ENCODE measurements around the gene NMNAT2. TPM values are rescaled to one million over a fixed set of nuclear protein-coding genes. Genes with fewer than 3 reads are reported as not detected.

NMNAT2 gene
- total and polyA plus RNA-seq, 2 of the 8 experiments (the other 6 are each of a cell fraction or from before 2014, with no cell fraction given) = 6.5 to 20.9 TPM

DNA sequence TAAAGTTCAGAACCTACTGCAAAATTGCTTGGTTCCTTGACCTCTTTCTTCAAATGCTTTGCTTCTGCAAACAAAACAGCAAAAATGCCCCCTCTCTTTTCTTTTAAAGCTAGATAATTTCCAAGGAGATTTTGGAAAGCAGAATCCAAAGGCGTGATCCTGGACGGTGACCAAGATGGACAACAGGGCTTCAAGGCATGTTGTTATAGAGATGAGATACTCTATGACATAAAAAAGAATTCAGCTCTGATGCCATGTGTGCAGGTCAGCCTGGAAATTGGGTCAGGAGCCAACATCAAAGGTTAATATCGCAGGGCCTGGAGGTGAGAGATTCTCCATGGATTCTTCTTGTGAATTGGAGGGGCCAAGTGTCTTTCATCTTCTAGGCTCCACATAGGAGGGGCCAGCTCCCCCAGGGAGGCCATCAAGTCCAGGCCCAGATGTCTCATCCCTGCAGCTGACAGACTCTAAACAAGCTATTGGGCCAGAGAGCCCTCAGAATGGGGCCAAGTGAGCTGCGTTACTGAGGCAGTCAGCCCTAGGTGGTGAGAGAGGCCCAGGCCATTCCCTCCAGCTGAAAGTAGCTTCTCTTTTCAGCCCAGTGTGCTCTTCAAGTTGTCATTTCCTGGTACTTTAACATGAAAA is 45.5 kb downstream of the NMNAT2 start:
- H2BK15ac ChIP-seq (ENCODE audit: low read length) = no peak overlapping the region
- no peaks in the 10 kb centered on the region; the same call in 1 of the 2 replicates for H3K79me1 ChIP-seq (ENCODE audit: low read depth, low read length)
- ChIA-PET CTCF (ENCODE audit: partially characterized antibody) (interaction anchor here (0.6 to 0.8 kb wide), 2 partner anchors 32 to 51 kb away, joined by 4 read pairs; no protein-coding TSS in a partner anchor), POLR2A (ENCODE audit: partially characterized antibody) (interaction anchor here (1.1 kb wide), 1 partner anchor 15 kb away, joined by 3 read pairs; no protein-coding TSS in a partner anchor)
- H4K8ac ChIP-seq (ENCODE audit: extremely low read depth, insufficient read depth, low read length) = no peak overlapping the region
- H3K18ac ChIP-seq (ENCODE audit: extremely low read depth, low read length) = no peak overlapping the region
- no peak overlapping the region for H3K23ac ChIP-seq (ENCODE audit: insufficient read length)
- no peak overlapping the region for H3K14ac ChIP-seq (ENCODE audit: insufficient read length)
- H4K5ac ChIP-seq (ENCODE audit: insufficient read length, low read depth, low read length) = no peak overlapping the region
- no peaks in the 10 kb centered on the region for H3K27me3 ChIP-seq (replicated peaks in 1 of 4; ENCODE audit: control insufficient read depth in 3 of 4, extremely low read depth in 1 of 4, insufficient read depth in 3 of 4, low read length in 3 of 4)
- no peak overlapping the region for H2BK20ac ChIP-seq (ENCODE audit: low read length)
- H3K27ac ChIP-seq (ENCODE audit: low read depth, low read length) = no peak overlapping the region
- no peak overlapping the region for H3K4ac ChIP-seq (replicated peaks; ENCODE audit: insufficient read length, low read depth, low read length)
- no peaks in the 10 kb centered on the region for H3K23me2 ChIP-seq (ENCODE audit: low read depth, low read length)
- H2AK5ac ChIP-seq (ENCODE audit: low read depth, low read length) = no peak overlapping the region
- no peak overlapping the region for H2AFZ ChIP-seq (ENCODE audit: low read length)
- no peaks in the 10 kb centered on the region for H3K36me3 ChIP-seq (ENCODE audit: control insufficient read depth in 2 of 4, insufficient read depth in 4 of 4, low read length in 3 of 4)
- no peak overlapping the region for H4K91ac ChIP-seq (replicated peaks; ENCODE audit: insufficient read length, low read length)
- H3K9me3 ChIP-seq (ENCODE audit: insufficient read depth in 2 of 2, low read depth in 1 of 2, low read length in 1 of 2) = no peaks in the 10 kb centered on the region
- H2BK5ac ChIP-seq (ENCODE audit: low read depth, low read length) = no peak overlapping the region
- DNase-seq (ENCODE audit: low read depth in 1 of 2, low spot score in 2 of 2) = no peak
- H3K4me2 ChIP-seq (ENCODE audit: insufficient read depth in 1 of 2, low read depth in 2 of 2, low read length in 2 of 2) = no peak overlapping the region
- H3K4me1 ChIP-seq (replicated peaks in 1 of 4; ENCODE audit: control insufficient read depth in 3 of 4, insufficient read depth in 4 of 4, low read length in 3 of 4) = peaks cover 0 to 2% (median 0%) of the 10 kb centered on the region in 4 experiments; a peak in 2 of 7 replicates
- H4K20me1 ChIP-seq (replicated peaks in 1 of 2; ENCODE audit: control insufficient read depth in 1 of 2, insufficient read depth in 2 of 2, low read length in 2 of 2) = no peaks in the 10 kb centered on the region
- WGBS, 2 experiments (ENCODE audit: extremely low coverage in 1 of 2, insufficient coverage in 1 of 2, insufficient read length in 1 of 2, insufficient replicate concordance in 2 of 2, low coverage in 1 of 2, low lambda C conversion rate in 2 of 2, missing lambda C conversion rate in 1 of 2) = 88% methylated on average over 4 of the region's 4 CpGs; no CpG with 5 or more reads in 1 of the 2 experiments
- no peak for TF ChIP-seq GTF2F1 (IDR thresholded peaks at IDR 0.05; ENCODE audit: borderline replicate concordance, low read depth, low read length)
- TF ChIP-seq SIRT6 (IDR thresholded peaks at IDR 0.05; ENCODE audit: low read length) = no peak
- no peak for TF ChIP-seq POLR2AphosphoS5 (IDR thresholded peaks at IDR 0.05; ENCODE audit: low read depth, low read length)
- H3K79me2 ChIP-seq (ENCODE audit: control insufficient read depth in 1 of 2, insufficient read depth in 2 of 2, low read length in 2 of 2) = no peaks in the 10 kb centered on the region
- H3K56ac ChIP-seq (replicated peaks; ENCODE audit: insufficient read length, low read depth, low read length) = no peak overlapping the region
- H3K4me3 ChIP-seq (ENCODE audit: extremely low read depth in 1 of 4, insufficient read depth in 2 of 4, low read depth in 3 of 4, low read length in 4 of 4) = no peak overlapping the region
- H2BK12ac ChIP-seq (ENCODE audit: low read depth, low read length) = no peak overlapping the region
- no peak overlapping the region for H3K9ac ChIP-seq (replicated peaks in 1 of 4; ENCODE audit: extremely low read depth in 1 of 4, low read depth in 3 of 4, low read length in 3 of 4)
- no peak for FAIRE-seq
- H2BK120ac ChIP-seq (replicated peaks; ENCODE audit: low read depth, low read length) = no peak overlapping the region
